Middle frontal gyrus (tissue), 1 donor: ENCODE results near the gene USP37.
A peak's percentile ranks its signal among the peaks of the same experiment; 100 is the strongest.

Experiments used
- DNase-seq: peaks from one replicate; pipeline ENCODE4 v3.0.0-alpha.2; 2015; ENCODE audit warnings: low spot score; ENCODE audit errors: extremely low spot score

The USP37 gene, protein sequence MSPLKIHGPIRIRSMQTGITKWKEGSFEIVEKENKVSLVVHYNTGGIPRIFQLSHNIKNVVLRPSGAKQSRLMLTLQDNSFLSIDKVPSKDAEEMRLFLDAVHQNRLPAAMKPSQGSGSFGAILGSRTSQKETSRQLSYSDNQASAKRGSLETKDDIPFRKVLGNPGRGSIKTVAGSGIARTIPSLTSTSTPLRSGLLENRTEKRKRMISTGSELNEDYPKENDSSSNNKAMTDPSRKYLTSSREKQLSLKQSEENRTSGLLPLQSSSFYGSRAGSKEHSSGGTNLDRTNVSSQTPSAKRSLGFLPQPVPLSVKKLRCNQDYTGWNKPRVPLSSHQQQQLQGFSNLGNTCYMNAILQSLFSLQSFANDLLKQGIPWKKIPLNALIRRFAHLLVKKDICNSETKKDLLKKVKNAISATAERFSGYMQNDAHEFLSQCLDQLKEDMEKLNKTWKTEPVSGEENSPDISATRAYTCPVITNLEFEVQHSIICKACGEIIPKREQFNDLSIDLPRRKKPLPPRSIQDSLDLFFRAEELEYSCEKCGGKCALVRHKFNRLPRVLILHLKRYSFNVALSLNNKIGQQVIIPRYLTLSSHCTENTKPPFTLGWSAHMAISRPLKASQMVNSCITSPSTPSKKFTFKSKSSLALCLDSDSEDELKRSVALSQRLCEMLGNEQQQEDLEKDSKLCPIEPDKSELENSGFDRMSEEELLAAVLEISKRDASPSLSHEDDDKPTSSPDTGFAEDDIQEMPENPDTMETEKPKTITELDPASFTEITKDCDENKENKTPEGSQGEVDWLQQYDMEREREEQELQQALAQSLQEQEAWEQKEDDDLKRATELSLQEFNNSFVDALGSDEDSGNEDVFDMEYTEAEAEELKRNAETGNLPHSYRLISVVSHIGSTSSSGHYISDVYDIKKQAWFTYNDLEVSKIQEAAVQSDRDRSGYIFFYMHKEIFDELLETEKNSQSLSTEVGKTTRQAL

GRCh38 chr2:218568190-218569037 lies at the start of gene USP37, which contains the start of gene CNOT9:
TSS of gene USP37 (minus strand) at chr2:218568351. CDS start at chr2:218558653, 9,698 bp downstream.
TSS of gene CNOT9 (plus strand) at chr2:218568839. CDS start at chr2:218568955, 116 bp downstream.
- DNase-seq, result peak; percentile 98

DNA sequence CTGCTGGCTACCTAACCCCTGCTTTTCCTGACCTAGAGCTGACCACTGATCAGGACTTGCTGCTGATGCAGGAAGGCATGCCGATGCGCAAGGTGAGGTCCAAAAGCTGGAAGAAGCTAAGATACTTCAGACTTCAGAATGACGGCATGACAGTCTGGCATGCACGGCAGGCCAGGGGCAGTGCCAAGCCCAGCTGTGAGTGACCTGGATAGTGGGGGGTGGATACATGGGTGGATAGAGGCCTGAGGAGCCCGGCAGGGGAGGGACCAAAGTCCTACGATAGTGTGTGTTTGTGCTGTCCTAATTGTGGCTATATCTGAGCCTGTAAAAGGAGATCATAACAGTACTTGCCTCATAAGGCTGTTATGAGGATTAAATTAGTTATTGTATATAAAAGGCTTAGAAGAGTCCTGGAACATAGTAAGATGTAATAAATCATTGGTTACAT lies 47.7 kb upstream of the USP37 start:
- no peak for DNase-seq

GRCh38 chr2:218607436-218608115 lies 39.4 kb upstream of the USP37 start, which contains the start of gene PLCD4:
TSS of gene PLCD4 (plus strand) at chr2:218607899. CDS start at chr2:218615740, 7,841 bp downstream.
- DNase-seq, result no peak

GRCh38 chr2:218605432-218605831 lies 37.3 kb upstream of the USP37 start:
- no peak for DNase-seq

GRCh38 chr2:218585541-218585940 lies 17.4 kb upstream of the USP37 start:
- DNase-seq, result no peak

GRCh38 chr2:218583983-218584850 lies 16.1 kb upstream of the USP37 start:
- DNase-seq, result no peak

- DNase-seq, result no peak
These were observed 13.9 kb upstream of the USP37 start for GRCh38 chr2:218582076-218582475.

- no peak for DNase-seq
These were observed 10.2 kb upstream of the USP37 start for GRCh38 chr2:218578272-218578877.

GRCh38 chr2:218577482-218578220 lies 9.5 kb upstream of the USP37 start:
- no peak for DNase-seq

- DNase-seq, result no peak
These were observed 8.7 kb upstream of the USP37 start for GRCh38 chr2:218576854-218577253.

- DNase-seq, result no peak
These were observed 2.7 kb upstream of the USP37 start for GRCh38 chr2:218570850-218571249.

GRCh38 chr2:218569661-218570500 lies 1.7 kb upstream of the USP37 start:
- DNase-seq, result no peak

- no peak for DNase-seq
These were observed 884 bp upstream of the USP37 start for GRCh38 chr2:218569038-218569431.

GRCh38 chr2:218567797-218568189 lies 358 bp downstream of the USP37 start:
- no peak for DNase-seq

GRCh38 chr2:218566296-218566695 lies 1.9 kb downstream of the USP37 start:
- DNase-seq, result no peak

DNA sequence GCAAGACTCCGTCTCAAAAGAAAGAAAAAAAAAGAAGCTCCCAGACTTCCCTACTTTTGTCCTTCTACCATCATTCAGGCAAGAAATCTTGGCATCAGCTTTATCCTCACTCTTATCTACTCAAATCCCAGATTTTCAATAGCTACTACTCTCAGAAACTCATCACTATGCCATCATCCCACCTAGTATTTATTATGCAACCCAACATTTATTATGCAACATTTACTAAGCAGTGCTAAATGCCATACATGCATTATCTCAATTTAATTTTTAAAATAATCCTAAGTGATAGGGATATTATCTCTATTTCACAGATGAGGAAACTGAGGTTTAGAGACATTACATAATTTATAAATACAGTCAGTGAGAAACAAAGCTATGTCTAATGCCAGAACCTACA lies 4.1 kb downstream of the USP37 start:
- DNase-seq, result no peak

DNA sequence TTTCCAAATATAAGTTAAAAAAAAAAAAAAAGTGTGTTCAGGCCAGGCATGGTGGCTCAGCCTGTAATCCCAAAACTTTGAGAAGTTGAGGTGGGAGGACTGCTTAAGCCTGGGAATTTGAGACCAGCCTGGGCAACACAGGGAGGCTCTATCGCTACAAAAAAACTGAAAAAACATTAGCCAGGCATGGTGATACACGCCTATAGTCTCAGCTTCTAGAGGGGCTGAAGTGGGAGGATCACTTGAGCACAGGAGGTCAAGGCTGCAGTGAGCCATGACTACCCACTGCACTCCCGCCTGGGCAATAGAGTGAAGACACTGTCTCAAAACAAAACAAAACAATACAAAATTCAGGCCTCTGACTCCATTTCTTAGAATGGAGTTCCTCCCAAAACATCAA lies 9.2 kb downstream of the USP37 start:
- no peak for DNase-seq
